NCI-H510A (cell line): ENCODE data around the gene SHC1.

Experiments used
- DNase-seq: peaks from one replicate; lab custom pipeline; 2025; lab: John Stamatoyannopoulos, UW

SHC1 gene

GRCh38 chr1:154970631-154971340, at the start of gene SHC1:
Gene SHC1 (minus strand): TSS chr1:154970747. CDS start chr1:154970526, 221 bp downstream.
- peak; percentile 82 for DNase-seq

- no peak for DNase-seq
Measured at GRCh38 chr1:155019377-155020245, 49.1 kb upstream of the SHC1 start.

- no peak for DNase-seq
Measured at GRCh38 chr1:155018617-155019348, 48.2 kb upstream of the SHC1 start.

- DNase-seq: no peak
Measured at GRCh38 chr1:155017946-155018316, 47.4 kb upstream of the SHC1 start.

- peak; percentile 71 for DNase-seq
Measured at GRCh38 chr1:155017041-155017945, 46.7 kb upstream of the SHC1 start.

- no peak for DNase-seq
Measured at GRCh38 chr1:155016231-155016831, 45.8 kb upstream of the SHC1 start.

- DNase-seq: no peak
Measured at GRCh38 chr1:155015527-155016230, 45.1 kb upstream of the SHC1 start.

GRCh38 chr1:155014709-155015508, 44.4 kb upstream of the SHC1 start:
- DNase-seq: no peak

GRCh38 chr1:155013632-155014031, 43.1 kb upstream of the SHC1 start:
- DNase-seq: no peak

- no peak for DNase-seq
Measured at GRCh38 chr1:155012776-155013602, 42.4 kb upstream of the SHC1 start.

- peak; percentile 93 for DNase-seq
Measured at GRCh38 chr1:155012026-155012546, 41.5 kb upstream of the SHC1 start.

- DNase-seq: no peak
Measured at GRCh38 chr1:155011437-155012025, 41.0 kb upstream of the SHC1 start.

GRCh38 chr1:155011004-155011416, 40.5 kb upstream of the SHC1 start:
- DNase-seq: no peak

- no peak for DNase-seq
Measured at GRCh38 chr1:155010211-155010918, 39.8 kb upstream of the SHC1 start.

- DNase-seq: no peak
Measured at GRCh38 chr1:155009742-155010141, 39.2 kb upstream of the SHC1 start.

GRCh38 chr1:155009221-155009711, 38.7 kb upstream of the SHC1 start:
- DNase-seq: no peak
